GM23338 (cell line): ENCODE measurements around the gene CCDC191. TPM values are rescaled to one million over a fixed set of nuclear protein-coding genes. Genes with fewer than 3 reads are reported as not detected.

ENCODE experiments used
- ATAC-seq: fragments of 200-7000 bp; cut with Tn5 transposase; 3 replicates; pipeline ENCODE4 v1.9.1; 2020
- DNase-seq: peaks from one replicate; pipeline ENCODE4 v3.0.0-alpha.2; 2015; ENCODE audit warnings: low spot score
- H2AFZ ChIP-seq: fragments of 200-600 bp; sonication (generic); 2 replicates; pipeline ENCODE4 v1.8.0; 2016; ENCODE audit warnings: antibody characterized with exemption, mild to moderate bottlenecking, moderate library complexity
- H3F3A ChIP-seq: fragments of 200-600 bp; sonication (generic); replicated peaks from 2 replicates; pipeline ENCODE4 v1.8.0; 2017; ENCODE audit warnings: antibody characterized with exemption, mixed run types, low read depth
- H3K27ac ChIP-seq: fragments of 200-600 bp; sonication (generic); 2 replicates; pipeline ENCODE4 v1.6.1; 2016; ENCODE audit warnings: low read depth
- H3K27me3 ChIP-seq: fragments of 200-600 bp; sonication (generic); 2 replicates; pipeline ENCODE4 v1.8.0; 2016; ENCODE audit warnings: mild to moderate bottlenecking, mixed run types, moderate library complexity; ENCODE audit not compliant: insufficient read depth
- H3K36me3 ChIP-seq: fragments of 200-600 bp; sonication (generic); 2 replicates; pipeline ENCODE4 v1.8.0; 2016; ENCODE audit warnings: mild to moderate bottlenecking; ENCODE audit not compliant: insufficient read depth
- H3K4me1 ChIP-seq: fragments of 200-600 bp; sonication (generic); 2 replicates; pipeline ENCODE4 v1.8.0; 2016; ENCODE audit warnings: mild to moderate bottlenecking, moderate library complexity; ENCODE audit not compliant: insufficient read depth
- H3K4me2 ChIP-seq: fragments of 200-600 bp; sonication (generic); 2 replicates; pipeline ENCODE4 v1.7.1; 2017; ENCODE audit warnings: mixed run types
- H3K4me3 ChIP-seq: fragments of 200-600 bp; sonication (generic); 2 replicates; pipeline ENCODE4 v1.6.1; 2016; ENCODE audit warnings: mixed run types
- H3K79me2 ChIP-seq: fragments of 200-600 bp; sonication (generic); replicated peaks from 2 replicates; pipeline ENCODE4 v1.8.0; 2017; ENCODE audit warnings: mild to moderate bottlenecking; ENCODE audit not compliant: insufficient read depth
- H3K9me2 ChIP-seq: fragments of 200-600 bp; sonication (generic); 2 replicates; pipeline ENCODE4 v1.8.0; 2017; ENCODE audit not compliant: insufficient read depth
- H4K20me1 ChIP-seq: fragments of 200-600 bp; sonication (generic); replicated peaks from 2 replicates; pipeline ENCODE4 v1.8.0; 2017; ENCODE audit warnings: mild to moderate bottlenecking; ENCODE audit not compliant: insufficient read depth
- H3K27ac Mint-ChIP-seq: 2 replicates; pipeline ENCODE4 v1.8.0; 2020; ENCODE audit warnings: inconsistent platforms, mild to moderate bottlenecking, moderate library complexity, mixed read lengths
- H3K27me3 Mint-ChIP-seq: 3 replicates; pipeline ENCODE4 v1.8.0; 2022; ENCODE audit warnings: low read depth, mild to moderate bottlenecking, moderate library complexity, mixed read lengths, inconsistent platforms; ENCODE audit not compliant: insufficient read depth, poor library complexity
- H3K36me3 Mint-ChIP-seq: 3 replicates; pipeline ENCODE4 v1.8.0; 2021; ENCODE audit warnings: low read depth, mild to moderate bottlenecking, inconsistent platforms, moderate library complexity, mixed read lengths
- H3K4me1 Mint-ChIP-seq: 3 replicates; pipeline ENCODE4 v1.8.0; 2020; ENCODE audit warnings: mild to moderate bottlenecking, inconsistent platforms, mixed read lengths
- H3K4me3 Mint-ChIP-seq: 3 replicates; pipeline ENCODE4 v1.8.0; 2021; ENCODE audit warnings: moderate library complexity, mild to moderate bottlenecking, inconsistent platforms, mixed read lengths
- H3K9me3 Mint-ChIP-seq: 3 replicates; pipeline ENCODE4 v1.8.0; 2020; ENCODE audit warnings: moderate library complexity, mild to moderate bottlenecking, inconsistent platforms, mixed read lengths
- CTCF ChIP-seq, 2 experiments: fragments of 200-600 bp in 1 of 2; sonication (generic) in 1 of 2; conservative IDR thresholded peaks; 2 replicates each; pipeline versions ENCODE4 v1.5.1 to v1.6.1; 2016 to 2017; ENCODE audit warnings: antibody characterized with exemption in 2 of 2, low read depth in 2 of 2, mild to moderate bottlenecking in 2 of 2, moderate library complexity in 1 of 2
- JUNB ChIP-seq: IDR thresholded peaks from one replicate; pipeline ENCODE4 v1.6.1; 2016; ENCODE audit warnings: antibody characterized with exemption; ENCODE audit not compliant: unreplicated experiment
- NANOG ChIP-seq: IDR thresholded peaks from 2 replicates; pipeline ENCODE4 v1.6.1; 2016; ENCODE audit warnings: antibody characterized with exemption, borderline replicate concordance
- POLR2AphosphoS5 ChIP-seq: IDR thresholded peaks from 2 replicates; pipeline ENCODE4 v1.6.1; 2016; ENCODE audit warnings: antibody characterized with exemption, low read depth
- REST ChIP-seq: IDR thresholded peaks from one replicate; pipeline ENCODE4 v1.6.1; 2018; ENCODE audit warnings: antibody characterized with exemption; ENCODE audit not compliant: unreplicated experiment
- ZNF462 ChIP-seq: fragments of 250-450 bp; sonication (Bioruptor Pico); IDR thresholded peaks from 2 replicates; pipeline ENCODE4 v1.5.0; 2020; ENCODE audit warnings: mild to moderate bottlenecking, moderate library complexity
- polyA plus RNA-seq: library from polyadenylated mRNA; unstranded; fragments of >200 nt; fragmentation: Nextera tagmentation; extraction: Ambion mirVana; gene quantifications from 2 replicates; pipeline ENCODE4 v1.2.1, GENCODE V29; 2016
- total RNA-seq: library from RNA; depleted of rRNA; stranded (reverse); fragments of >200 nt; shearing (Covaris generic); gene quantifications from 2 replicates; pipeline ENCODE4 v1.2.3, GENCODE V29; 2014

The CCDC191 gene
- total and polyA plus RNA-seq, 2 experiments from 2014 or later, result 2.0 to 2.9 TPM

GRCh38 chr3:114093596-114093995 lies 37.3 kb upstream of the CCDC191 start (continued):
- TF ChIP-seq CTCF (conservative IDR thresholded peaks at IDR 0.05; ENCODE audit: low read depth in 2 of 2) (no peak), REST (no peak), POLR2AphosphoS5 (no peak), NANOG (no peak)

- peaks cover 3% of the 10 kb centered on the region; the same call in 2 of the 3 replicates for H3K36me3 Mint-ChIP-seq
- no peak for ATAC-seq
- no peak overlapping the region for H3K4me3 Mint-ChIP-seq
- H2AFZ ChIP-seq, result peak overlapping the region; percentile 67
- no peak overlapping the region for H3K4me2 ChIP-seq
- H3K79me2 ChIP-seq, result no peaks in the 10 kb centered on the region
- H3F3A ChIP-seq, result no peaks in the 10 kb centered on the region
- DNase-seq, result no peak
- H3K27me3 ChIP-seq, result no peaks in the 10 kb centered on the region
- no peaks in the 10 kb centered on the region for H3K9me3 Mint-ChIP-seq
- no peak overlapping the region for H3K27ac ChIP-seq
- no peaks in the 10 kb centered on the region for H3K36me3 ChIP-seq
- H3K4me3 ChIP-seq, result no peak overlapping the region
- no peaks in the 10 kb centered on the region for H4K20me1 ChIP-seq
- peaks cover 10% of the 10 kb centered on the region for H3K4me1 Mint-ChIP-seq
- H3K4me1 ChIP-seq, result peaks cover 18% of the 10 kb centered on the region
- no peaks in the 10 kb centered on the region for H3K27me3 Mint-ChIP-seq
- H3K9me2 ChIP-seq, result no peaks in the 10 kb centered on the region
- no peak overlapping the region for H3K27ac Mint-ChIP-seq
- no peak for TF ChIP-seq NANOG
- TF ChIP-seq CTCF (conservative IDR thresholded peaks at IDR 0.05; ENCODE audit: low read depth in 2 of 2), result no peak
- TF ChIP-seq REST, result no peak
- TF ChIP-seq JUNB, result no peak
- TF ChIP-seq ZNF462, result no peak
These were observed 36.7 kb upstream of the CCDC191 start for GRCh38 chr3:114093016-114093380.
